H1 (cell line): Measurements from ENCODE around the gene ZNF362. TPM values are rescaled to one million over a fixed set of nuclear protein-coding genes. Genes with fewer than 3 reads are reported as not detected.
A peak's percentile ranks its signal among the peaks of the same experiment; 100 is the strongest.

Source experiments
- CTCF ChIA-PET: fragments of 300-600 bp; sonication (Branson Sonifier 250); formaldehyde crosslinking; loops from one replicate; lab custom pipeline; 2021; ENCODE audit not compliant: partially characterized antibody; lab: Charles Lee
- POLR2A ChIA-PET: fragments of 300-600 bp; sonication (Branson Sonifier 250); formaldehyde crosslinking; loops from one replicate; lab custom pipeline; 2021; ENCODE audit warnings: inconsistent platforms; ENCODE audit not compliant: partially characterized antibody; lab: Charles Lee
- DNase-seq, 2 experiments: peaks; one replicate each; pipeline versions ENCODE4 v3.0.0 to v3.0.0-alpha.2; 2010 to 2022; ENCODE audit warnings: low spot score in 2 of 2, low read depth in 1 of 2, mixed read lengths in 1 of 2
- FAIRE-seq: peaks from 2 replicates; lab custom pipeline; 2011; peaks lifted over from hg19 to GRCh38; lab: Jason Lieb, UNC
- H2AFZ ChIP-seq: 2 replicates; pipeline ENCODE4 v1.8.1; 2012; ENCODE audit warnings: low read length, inconsistent platforms
- H2AK5ac ChIP-seq: 2 replicates; pipeline ENCODE4 v1.6.1; 2013; ENCODE audit warnings: low read depth, low read length
- H2BK120ac ChIP-seq: replicated peaks from 2 replicates; pipeline ENCODE3; 2013; ENCODE audit warnings: low read depth, low read length, inconsistent platforms
- H2BK12ac ChIP-seq: 2 replicates; pipeline ENCODE4 v1.6.1; 2013; ENCODE audit warnings: low read depth, low read length
- H2BK15ac ChIP-seq: 2 replicates; pipeline ENCODE4 v1.6.1; 2013; ENCODE audit warnings: low read length
- H2BK20ac ChIP-seq: 2 replicates; pipeline ENCODE4 v1.6.1; 2013; ENCODE audit warnings: low read length
- H2BK5ac ChIP-seq: 2 replicates; pipeline ENCODE4 v1.6.1; 2013; ENCODE audit warnings: low read depth, low read length
- H3K14ac ChIP-seq: 2 replicates; pipeline ENCODE4 v1.6.1; 2013; ENCODE audit warnings: inconsistent platforms; ENCODE audit not compliant: insufficient read length
- H3K18ac ChIP-seq: 2 replicates; pipeline ENCODE4 v1.6.1; 2013; ENCODE audit warnings: low read length; ENCODE audit errors: extremely low read depth
- H3K23ac ChIP-seq: 2 replicates; pipeline ENCODE4 v1.6.1; 2013; ENCODE audit warnings: inconsistent platforms; ENCODE audit not compliant: insufficient read length
- H3K23me2 ChIP-seq: 2 replicates; pipeline ENCODE4 v1.6.1; 2013; ENCODE audit warnings: low read depth, low read length
- H3K27ac ChIP-seq: 2 replicates; pipeline ENCODE4 v1.6.1; 2011; ENCODE audit warnings: low read depth, low read length, inconsistent platforms
- H3K27me3 ChIP-seq, 4 experiments: replicated peaks in 1 of 4; 1 replicate in 1 of 4; 2 replicates in 3 of 4; pipeline versions ENCODE4 v1.6.1 to v1.8.1; 2011 to 2013; ENCODE audit warnings: low read length in 3 of 4, mild to moderate bottlenecking in 3 of 4, inconsistent platforms in 2 of 4, mixed read lengths in 2 of 4, moderate library complexity in 1 of 4; ENCODE audit not compliant: control insufficient read depth in 3 of 4, insufficient read depth in 3 of 4; ENCODE audit errors: extremely low read depth in 1 of 4
- H3K36me3 ChIP-seq, 4 experiments: 2 replicates each; pipeline versions ENCODE4 v1.6.1 to v1.8.1; 2011 to 2013; ENCODE audit warnings: mild to moderate bottlenecking in 4 of 4, low read length in 3 of 4, moderate library complexity in 2 of 4, control low read depth in 1 of 4, inconsistent platforms in 1 of 4; ENCODE audit not compliant: insufficient read depth in 4 of 4, control insufficient read depth in 2 of 4
- H3K4ac ChIP-seq: replicated peaks from 2 replicates; pipeline ENCODE3; 2013; ENCODE audit warnings: low read length, low read depth, mixed read lengths, inconsistent platforms; ENCODE audit not compliant: insufficient read length
- H3K4me1 ChIP-seq, 4 experiments: replicated peaks in 1 of 4; 1 replicate in 1 of 4; 2 replicates in 3 of 4; pipeline versions ENCODE4 v1.6.1 to v1.8.1; 2011 to 2013; ENCODE audit warnings: low read length in 3 of 4, inconsistent platforms in 2 of 4, mixed read lengths in 1 of 4; ENCODE audit not compliant: insufficient read depth in 4 of 4, control insufficient read depth in 3 of 4
- H3K4me2 ChIP-seq, 2 experiments: 2 replicates each; pipeline versions ENCODE4 v1.6.1 to v1.8.1; 2011 to 2013; ENCODE audit warnings: low read depth in 2 of 2, low read length in 2 of 2, control low read depth in 1 of 2, inconsistent platforms in 1 of 2, mild to moderate bottlenecking in 1 of 2; ENCODE audit not compliant: insufficient read depth in 1 of 2
- H3K4me3 ChIP-seq, 4 experiments: fragments of 200-600, 300-600 bp in 1 of 4; sonication (generic), shearing (Covaris generic), sonication (Bioruptor Twin) in 1 of 4; 2 replicates each; pipeline versions ENCODE4 v1.5.1 to v1.8.1; 2011 to 2016; ENCODE audit warnings: low read length in 4 of 4, low read depth in 3 of 4, control low read depth in 2 of 4, inconsistent platforms in 2 of 4, mild to moderate bottlenecking in 2 of 4, mixed read lengths in 1 of 4, moderate library complexity in 1 of 4; ENCODE audit not compliant: insufficient read depth in 2 of 4; ENCODE audit errors: extremely low read depth in 1 of 4
- H3K56ac ChIP-seq: replicated peaks from 2 replicates; pipeline ENCODE3; 2013; ENCODE audit warnings: low read depth, mild to moderate bottlenecking, mixed read lengths, low read length, inconsistent platforms; ENCODE audit not compliant: insufficient read length
- H3K79me1 ChIP-seq: 2 replicates; pipeline ENCODE4 v1.6.1; 2013; ENCODE audit warnings: low read depth, low read length, control low read depth
- H3K79me2 ChIP-seq, 2 experiments: 2 replicates each; pipeline versions ENCODE4 v1.6.1 to v1.8.1; 2012 to 2013; ENCODE audit warnings: low read length in 2 of 2, mild to moderate bottlenecking in 2 of 2, inconsistent platforms in 1 of 2; ENCODE audit not compliant: insufficient read depth in 2 of 2, control insufficient read depth in 1 of 2
- H3K9ac ChIP-seq, 4 experiments: replicated peaks in 1 of 4; 1 replicate in 1 of 4; 2 replicates in 3 of 4; pipeline versions ENCODE4 v1.6.1 to v1.8.1; 2011 to 2013; ENCODE audit warnings: low read depth in 3 of 4, low read length in 3 of 4, control low read depth in 2 of 4, mild to moderate bottlenecking in 2 of 4, moderate library complexity in 2 of 4, inconsistent platforms in 1 of 4; ENCODE audit errors: extremely low read depth in 1 of 4
- H3K9me3 ChIP-seq, 2 experiments: 2 replicates each; pipeline versions ENCODE4 v1.6.1 to v1.8.1; 2012 to 2013; ENCODE audit warnings: mild to moderate bottlenecking in 2 of 2, moderate library complexity in 2 of 2, control low read depth in 1 of 2, inconsistent platforms in 1 of 2, low read depth in 1 of 2, low read length in 1 of 2, mixed read lengths in 1 of 2; ENCODE audit not compliant: insufficient read depth in 2 of 2
- H4K20me1 ChIP-seq, 2 experiments: replicated peaks in 1 of 2; 2 replicates each; pipeline versions ENCODE3 to v1.8.1; 2011 to 2013; ENCODE audit warnings: inconsistent platforms in 2 of 2, low read length in 2 of 2, mild to moderate bottlenecking in 1 of 2; ENCODE audit not compliant: insufficient read depth in 2 of 2, control insufficient read depth in 1 of 2
- H4K5ac ChIP-seq: 2 replicates; pipeline ENCODE4 v1.6.1; 2013; ENCODE audit warnings: low read length, low read depth, mixed read lengths, inconsistent platforms; ENCODE audit not compliant: insufficient read length
- H4K8ac ChIP-seq: 2 replicates; pipeline ENCODE4 v1.8.0; 2013; ENCODE audit warnings: mild to moderate bottlenecking, moderate library complexity, low read length, inconsistent platforms; ENCODE audit not compliant: insufficient read depth; ENCODE audit errors: extremely low read depth
- H4K91ac ChIP-seq: replicated peaks from 2 replicates; pipeline ENCODE3; 2013; ENCODE audit warnings: low read length, mixed read lengths, inconsistent platforms; ENCODE audit not compliant: insufficient read length
- BCL11A ChIP-seq, 2 experiments: IDR thresholded peaks; one replicate each; pipeline ENCODE4 v1.6.1; 2011; ENCODE audit warnings: low read depth in 2 of 2, low read length in 2 of 2, mild to moderate bottlenecking in 2 of 2
- CTBP2 ChIP-seq: IDR thresholded peaks from 2 replicates; pipeline ENCODE4 v1.7.0; 2011; ENCODE audit warnings: borderline replicate concordance, mild to moderate bottlenecking, moderate library complexity, mixed read lengths, low read length; ENCODE audit not compliant: insufficient read depth, insufficient read length
- KDM1A ChIP-seq: fragments of 200-600, 300-600 bp; sonication (generic); IDR thresholded peaks from 2 replicates; pipeline ENCODE4 v1.7.1; 2016; ENCODE audit warnings: mild to moderate bottlenecking, low read length, borderline replicate concordance
- POU5F1 ChIP-seq: IDR thresholded peaks from 2 replicates; pipeline ENCODE4 v1.6.1; 2011; ENCODE audit warnings: low read depth, mild to moderate bottlenecking, low read length, moderate library complexity
- SUZ12 ChIP-seq: fragments of 200-600 bp; sonication (generic); IDR thresholded peaks from 2 replicates; pipeline ENCODE4 v1.6.1; 2012; ENCODE audit warnings: mild to moderate bottlenecking, inconsistent platforms, low read length, moderate library complexity, mixed read lengths
- WGBS, 2 experiments: shearing (Covaris generic) in 1 of 2; methylation state at CpG; one replicate each; pipeline versions ENCODE4 v1.1.6 to v1.1.7; 2013 to 2015; ENCODE audit warnings: low lambda C conversion rate in 2 of 2, mixed read lengths in 2 of 2, inconsistent platforms in 1 of 2, low coverage in 1 of 2, missing lambda C conversion rate in 1 of 2; ENCODE audit not compliant: insufficient replicate concordance in 2 of 2, insufficient coverage in 1 of 2, insufficient read length in 1 of 2; ENCODE audit errors: extremely low coverage in 1 of 2, missing lambda C conversion rate in 1 of 2; 5-methylcytosine and 5-hydroxymethylcytosine counted together
- polyA plus RNA-seq, 7 experiments: library from polyadenylated mRNA; depleted of rRNA in 3 of 7; stranded (reverse) in 5 of 7; unstranded in 2 of 7; fragments of >200 nt in 5 of 7; fragments of 200-250 nt in 2 of 7; gene quantifications; 1 replicate in 5 of 7; 2 replicates in 1 of 7; 4 replicates in 1 of 7; pipeline versions ENCODE4 v1.2.1 to v1.2.3, GENCODE V29; 2011 to 2013; ENCODE audit warnings: missing spikeins in 2 of 7, mixed read lengths in 2 of 7
- total RNA-seq: library from RNA; stranded (reverse); fragmentation: NEBNext Ultra II Directional; extraction: Animal tissue kit (Norgen Biotek cat#: 25700); gene quantifications from 2 replicates; pipeline ENCODE4 v1.2.1, GENCODE V29; 2021

The ZNF362 gene
- total and polyA plus RNA-seq, 2 of the 8 experiments (the other 6 are each of a cell fraction or from before 2014, with no cell fraction given): 24.2 to 27.8 TPM

- Histone ChIP-seq H2BK120ac (no peak overlapping the region), H2AFZ (no peak overlapping the region), H3K56ac (no peak overlapping the region), H2BK20ac (no peak overlapping the region), H3K9me3 (no peaks in the 10 kb centered on the region), H3K36me3 (peaks cover 0 to 5% (median 2%) of the 10 kb centered on the region in 4 experiments; a peak in 2 of 8 replicates), H3K14ac (no peak overlapping the region), H4K91ac (no peak overlapping the region), H3K18ac (no peak overlapping the region), H3K27me3 (no peaks in the 10 kb centered on the region), H3K79me2 (0 out of 4 replicates have a peak, but pooled peaks cover 0 to 8% of the 10 kb centered on the region in 2 experiments), H3K23me2 (no peaks in the 10 kb centered on the region), H3K4me3 (no peak overlapping the region), H4K8ac (no peak overlapping the region), H3K4me2 (no peak overlapping the region), H2BK5ac (no peak overlapping the region), H2BK12ac (no peak overlapping the region), H4K20me1 (peaks cover 2 to 26% of the 10 kb centered on the region in 2 experiments), H4K5ac (no peak overlapping the region), H3K4me1 (peaks cover 0 to 13% (median 3%) of the 10 kb centered on the region in 4 experiments; a peak in 5 of 7 replicates), H3K9ac (no peak overlapping the region), H2BK15ac (no peak overlapping the region), H3K23ac (no peak overlapping the region), H3K27ac (no peak overlapping the region), H3K79me1 (peaks cover 9% of the 10 kb centered on the region), H2AK5ac (no peak overlapping the region), H3K4ac (no peak overlapping the region)
- POLR2A ChIA-PET: interaction anchor here (0.9 to 2.4 kb wide), 5 partner anchors 9 to 93 kb away, joined by 3 to 6 read pairs (median 5); no protein-coding TSS in a partner anchor
- DNase-seq (no peak), FAIRE-seq (no peak)
- 75% methylated on average over 7 of the region's 7 CpGs; no CpG with 5 or more reads in 1 of the 2 experiments for WGBS, 2 experiments
- CTCF ChIA-PET: interaction anchor here (0.6 to 1.8 kb wide), 9 partner anchors 10 to 360 kb away, joined by 3 to 6 read pairs (median 3); no protein-coding TSS in a partner anchor
- TF ChIP-seq BCL11A (IDR thresholded peaks at IDR 0.05; ENCODE audit: low read depth in 2 of 2, low read length in 2 of 2): no peak
- TF ChIP-seq KDM1A: peak; percentile 57; the same call in 1 of the 2 replicates
- TF ChIP-seq POU5F1: no peak
- TF ChIP-seq CTBP2: no peak
- no peak for TF ChIP-seq SUZ12
These were observed 17.7 kb downstream of the ZNF362 start for GRCh38 chr1:33273961-33274371.
